Hematopoietic multipotent progenitor cell treated with erythropoietin and hydrocortisone succinate and interleukin-3 and kit ligand, for 17 days (in vitro differentiated cells): ENCODE data around the gene NTRK1.

Experiments used
- DNase-seq: peaks from one replicate; pipeline ENCODE4 v3.0.0-alpha.2; 2015; ENCODE audit warnings: low spot score

NTRK1 gene

GRCh38 chr1:156857532-156857931, 3.1 kb upstream of the NTRK1 start:
- no peak for DNase-seq

DNA sequence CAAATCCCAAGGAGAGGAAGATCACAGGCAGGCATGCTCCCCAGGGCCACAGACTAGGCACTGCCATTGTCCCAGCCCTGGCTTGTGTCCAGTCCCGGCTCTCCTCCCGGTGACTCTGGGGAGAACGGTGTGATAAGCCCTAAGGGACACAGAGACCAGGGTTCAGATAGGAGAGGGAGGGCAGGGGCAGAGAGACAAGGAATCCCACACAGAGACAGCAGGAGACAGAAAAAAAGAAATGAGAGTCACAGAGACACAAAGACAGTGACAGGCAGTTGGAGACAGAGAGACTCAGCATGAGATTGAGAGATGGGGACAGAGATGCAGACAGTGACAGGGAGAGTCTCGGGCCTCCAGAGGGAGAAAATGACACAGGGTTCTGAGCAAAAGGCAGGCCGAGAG, 2.1 kb upstream of the NTRK1 start:
- DNase-seq = no peak

DNA sequence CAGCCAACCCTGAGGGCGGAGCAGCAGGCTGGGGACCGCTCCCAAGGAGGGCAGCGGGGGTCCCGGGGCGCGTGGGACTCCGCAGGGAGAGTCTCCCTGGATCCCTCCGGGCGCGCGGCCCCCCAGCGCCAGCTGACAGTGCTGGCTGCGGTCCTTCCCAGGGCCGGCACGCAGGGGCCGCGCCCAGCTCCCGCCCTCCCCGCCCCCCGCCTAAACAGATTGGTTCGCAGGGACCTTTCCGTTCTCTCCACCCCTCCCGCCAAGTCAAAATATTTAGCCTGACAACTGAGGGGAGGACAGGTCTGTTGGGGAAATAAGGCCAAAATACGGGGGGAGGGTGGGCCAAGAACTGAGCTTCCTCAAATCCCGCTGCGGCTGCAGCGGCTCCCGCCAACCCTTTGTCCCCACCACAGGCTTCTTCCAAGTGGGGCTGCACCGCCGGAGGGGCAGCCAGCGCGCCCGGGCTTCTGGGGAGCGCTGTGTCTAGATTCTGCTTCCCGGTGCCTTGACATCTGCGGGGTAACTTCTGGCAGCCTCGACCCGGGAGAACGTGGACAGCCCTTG, 1.6 kb upstream of the NTRK1 start, which contains the start of gene INSRR:
TSS of gene INSRR (minus strand) at position 159 of the 564 bp plus-strand sequence. CDS start 496 bp downstream, outside the sequence.
- no peak for DNase-seq

- no peak for DNase-seq
Observed at GRCh38 chr1:156859523-156860112, 1.0 kb upstream of the NTRK1 start.

DNA sequence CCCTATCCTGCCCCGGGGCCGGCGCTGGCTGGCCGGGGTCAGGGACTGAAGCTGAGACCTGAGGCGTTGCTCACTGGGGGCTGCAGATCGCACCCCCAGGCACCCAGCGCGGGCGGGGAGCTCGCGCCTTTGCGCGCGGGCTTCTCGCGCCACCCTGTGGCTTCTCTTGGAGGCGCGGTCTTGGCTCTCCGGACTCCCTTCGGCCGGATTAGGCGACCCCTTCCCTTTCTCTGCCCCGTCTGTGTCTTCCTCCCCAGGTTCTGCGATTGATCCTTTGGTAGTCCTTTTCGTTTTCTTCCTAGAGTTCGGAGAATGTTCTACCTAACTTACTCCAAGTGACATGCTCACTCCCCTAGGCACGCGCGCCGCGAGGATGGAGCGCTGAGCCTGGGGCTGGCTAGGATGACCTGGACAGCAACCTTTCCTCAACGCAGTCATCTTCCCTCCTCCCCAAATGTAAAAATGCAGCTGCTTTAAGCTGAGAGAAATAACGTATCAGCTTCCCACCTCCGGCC, 495 bp upstream of the NTRK1 start:
- DNase-seq = peak; percentile 38

DNA sequence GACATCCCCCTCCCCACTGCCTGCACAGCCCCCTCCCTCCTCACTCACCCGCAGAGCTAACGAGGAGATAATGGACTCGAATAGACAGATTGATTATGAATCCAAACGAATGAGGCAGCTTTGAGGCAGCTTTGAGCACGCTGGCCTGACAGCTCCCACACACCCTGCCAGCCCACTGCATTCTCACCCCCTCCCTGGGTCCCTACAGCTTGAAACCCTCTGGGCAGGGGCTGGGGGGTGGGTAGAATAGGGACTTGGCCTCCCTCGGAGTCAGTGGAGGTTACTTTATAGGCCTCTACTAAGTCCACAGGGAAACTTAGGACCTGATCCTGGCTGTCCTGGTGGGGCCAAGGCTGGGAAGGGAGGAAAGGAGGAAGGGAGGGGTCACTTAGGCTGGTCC, 1.9 kb downstream of the NTRK1 start:
- DNase-seq = no peak

DNA sequence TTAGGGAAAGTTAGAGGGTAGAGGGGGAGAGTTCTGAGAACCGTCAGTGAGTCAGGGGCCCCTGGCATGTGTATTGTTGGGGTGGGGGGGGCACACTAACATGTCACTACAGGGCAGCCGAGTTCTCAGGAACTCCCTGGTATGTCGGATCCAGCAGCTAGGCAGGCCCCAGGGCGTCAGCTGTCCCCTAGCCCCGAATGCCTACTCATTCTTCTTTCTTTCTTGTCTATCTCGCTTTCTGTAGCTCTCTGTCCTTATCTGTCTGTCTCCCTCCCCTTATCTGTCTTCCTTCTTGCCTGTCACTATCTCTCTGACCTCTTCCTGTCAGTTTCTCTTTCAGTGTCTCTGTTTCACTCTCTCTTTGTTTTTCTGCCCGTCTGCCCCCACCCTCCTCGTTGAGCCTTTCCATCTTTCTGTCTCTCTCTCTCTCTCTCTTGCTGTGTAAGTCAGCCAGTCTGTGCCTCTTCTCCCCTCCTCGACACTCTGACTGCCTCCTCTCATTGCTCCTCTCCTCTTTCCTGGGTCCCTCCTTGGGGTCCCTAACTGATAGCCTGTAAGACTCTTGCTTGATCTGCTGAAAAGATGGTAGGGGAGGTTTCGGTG, 2.4 kb downstream of the NTRK1 start:
- no peak for DNase-seq

DNA sequence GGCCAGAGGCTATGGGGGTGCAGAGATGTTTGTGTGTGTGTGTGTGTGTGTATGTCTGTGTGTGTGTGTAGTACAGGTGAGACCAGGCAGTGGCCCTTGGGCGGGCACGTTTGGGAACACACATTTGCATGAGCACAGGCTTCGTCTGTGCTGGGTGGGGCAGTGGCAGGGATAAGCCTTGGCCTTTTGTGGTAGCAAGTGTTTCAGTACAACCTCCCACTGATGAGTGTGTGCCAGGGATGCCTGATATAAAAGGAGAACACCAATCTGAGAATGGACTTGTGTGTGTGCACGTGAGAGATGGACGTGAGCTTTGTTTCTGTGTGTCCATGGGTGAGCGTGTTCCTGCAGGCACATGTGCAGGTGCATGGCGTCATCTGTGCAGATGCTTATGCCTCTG, 3.0 kb downstream of the NTRK1 start:
- DNase-seq = no peak

DNA sequence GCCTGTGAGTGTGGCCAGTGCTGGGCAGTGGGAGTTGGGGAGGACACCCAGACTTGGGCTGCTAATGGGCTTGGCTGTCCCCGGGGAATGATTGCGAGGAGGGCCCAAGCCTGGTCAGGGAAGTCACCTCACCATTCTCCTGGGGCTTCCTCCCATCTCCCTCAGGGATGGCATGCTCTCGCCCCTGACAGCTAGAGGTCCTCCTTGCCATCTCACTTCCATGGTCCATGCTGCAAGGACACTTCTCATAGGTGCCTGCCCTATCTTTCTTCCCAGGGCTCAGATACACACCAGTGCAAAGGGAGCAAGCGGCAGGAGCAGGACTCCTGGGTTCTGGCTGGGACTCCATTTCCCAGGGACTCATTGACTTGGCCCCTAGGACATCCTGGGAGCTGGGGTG, 4.1 kb downstream of the NTRK1 start:
- DNase-seq = no peak

GRCh38 chr1:156865258-156865657, 4.6 kb downstream of the NTRK1 start:
- no peak for DNase-seq

DNA sequence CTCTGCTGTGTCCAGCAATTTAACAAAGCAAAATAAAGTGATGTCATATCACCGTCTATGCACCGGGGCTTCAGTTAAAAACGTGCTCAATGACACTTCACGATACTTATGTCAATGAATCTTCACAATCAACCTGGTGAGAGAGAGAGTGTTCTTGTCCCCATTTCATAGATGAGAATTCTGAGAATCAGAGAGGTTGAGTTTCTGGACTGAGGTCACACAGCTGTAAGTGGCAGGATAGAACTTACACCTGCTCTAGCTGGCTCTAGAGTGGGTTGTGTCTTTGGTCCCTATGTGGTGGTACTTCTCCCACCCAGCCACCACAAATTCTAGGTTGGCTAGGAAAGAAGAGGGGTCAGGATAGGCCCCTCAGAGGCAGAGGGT, 5.2 kb downstream of the NTRK1 start:
- no peak for DNase-seq

DNA sequence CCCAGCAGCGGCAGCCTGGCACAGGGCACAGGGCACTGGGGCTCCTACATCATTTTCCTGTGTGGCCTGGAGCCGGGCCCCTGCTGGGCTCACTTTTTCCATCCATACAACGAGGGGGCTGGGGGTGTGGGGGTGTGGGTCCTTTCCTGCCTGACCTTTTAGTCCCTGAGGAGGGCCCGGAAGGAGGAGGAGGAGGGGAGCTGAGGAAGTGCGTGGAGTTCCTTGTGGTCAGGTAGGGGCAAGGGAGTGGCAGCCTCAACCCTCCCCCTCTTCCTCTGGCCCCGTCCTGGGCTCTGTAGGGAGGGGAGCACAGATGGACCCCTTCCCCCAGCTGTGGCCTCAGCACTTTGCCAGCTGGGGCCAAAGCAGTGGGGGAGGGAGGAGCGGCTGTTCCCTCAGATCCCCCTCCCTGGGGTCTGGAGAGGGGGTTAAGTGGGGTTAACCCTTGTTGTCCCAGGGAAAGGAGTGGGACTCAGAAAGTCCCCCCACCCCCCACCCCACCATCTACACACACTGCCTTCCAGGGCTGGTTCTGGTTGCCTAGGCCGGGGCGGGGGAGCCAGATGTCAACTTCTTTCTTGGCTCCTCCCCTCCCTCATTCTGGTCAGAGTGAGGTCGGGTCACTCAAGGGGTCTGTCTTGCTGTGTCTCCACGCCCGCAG, 5.7 kb downstream of the NTRK1 start:
- no peak for DNase-seq

- no peak for DNase-seq
Observed at GRCh38 chr1:156868341-156868740, 7.7 kb downstream of the NTRK1 start.

DNA sequence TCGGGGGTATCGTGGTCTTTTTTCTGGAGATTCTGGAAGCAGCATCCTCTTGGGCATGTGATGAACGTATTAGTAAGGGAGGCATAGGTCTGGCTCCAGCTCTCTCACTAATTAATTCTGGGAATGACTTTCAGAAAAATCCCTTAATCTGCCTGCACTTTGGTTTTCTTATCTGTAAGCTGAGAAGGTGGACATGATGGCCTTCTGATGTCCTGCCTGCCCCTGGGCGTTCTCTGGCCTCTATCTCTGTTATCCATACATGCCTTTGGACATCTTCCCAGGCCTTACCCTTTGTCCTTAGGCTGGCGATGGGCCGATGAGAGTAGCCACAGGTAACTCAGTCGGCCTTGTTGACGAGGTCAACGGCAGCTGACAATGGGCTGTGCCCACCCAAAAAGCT, 8.8 kb downstream of the NTRK1 start:
- no peak for DNase-seq

DNA sequence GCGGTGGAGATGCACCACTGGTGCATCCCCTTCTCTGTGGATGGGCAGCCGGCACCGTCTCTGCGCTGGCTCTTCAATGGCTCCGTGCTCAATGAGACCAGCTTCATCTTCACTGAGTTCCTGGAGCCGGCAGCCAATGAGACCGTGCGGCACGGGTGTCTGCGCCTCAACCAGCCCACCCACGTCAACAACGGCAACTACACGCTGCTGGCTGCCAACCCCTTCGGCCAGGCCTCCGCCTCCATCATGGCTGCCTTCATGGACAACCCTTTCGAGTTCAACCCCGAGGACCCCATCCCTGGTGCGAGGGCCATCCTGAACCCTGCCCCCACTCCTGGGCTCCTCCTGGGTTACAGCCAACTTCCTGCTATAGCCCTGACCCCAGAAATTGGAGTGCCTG, 13.0 kb downstream of the NTRK1 start:
- DNase-seq = no peak

GRCh38 chr1:156874142-156874541, 13.5 kb downstream of the NTRK1 start:
- no peak for DNase-seq

- DNase-seq = no peak
Observed at GRCh38 chr1:156874572-156875340, 14.1 kb downstream of the NTRK1 start.

- DNase-seq = no peak
Observed at GRCh38 chr1:156875341-156875615, 14.6 kb downstream of the NTRK1 start.

DNA sequence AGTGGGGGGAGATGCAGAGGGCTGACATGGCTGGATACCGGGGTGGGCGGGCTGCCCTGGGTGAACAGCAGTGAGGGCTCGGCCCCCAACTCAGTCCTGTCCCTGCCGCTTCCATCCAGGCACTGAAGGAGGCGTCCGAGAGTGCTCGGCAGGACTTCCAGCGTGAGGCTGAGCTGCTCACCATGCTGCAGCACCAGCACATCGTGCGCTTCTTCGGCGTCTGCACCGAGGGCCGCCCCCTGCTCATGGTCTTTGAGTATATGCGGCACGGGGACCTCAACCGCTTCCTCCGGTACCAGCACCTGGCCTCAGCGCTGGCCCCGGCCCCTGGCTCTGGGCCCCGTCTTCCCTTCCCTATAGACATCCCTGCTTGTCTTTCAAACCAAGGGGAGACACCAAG, 15.6 kb downstream of the NTRK1 start:
- DNase-seq = no peak

GRCh38 chr1:156877433-156878170, 16.9 kb downstream of the NTRK1 start:
- DNase-seq = peak; percentile 58

GRCh38 chr1:156879876-156880275, 19.2 kb downstream of the NTRK1 start:
- no peak for DNase-seq

- DNase-seq = no peak
Observed at GRCh38 chr1:156880473-156880872, 19.8 kb downstream of the NTRK1 start.
